Duodenal mucosa (tissue), 2 donors: ENCODE measurements around the gene VEZT.
"Not testable (repeated sequence)": the region's sequence is repeated elsewhere in the genome, so short reads cannot be mapped to it uniquely, and the experiment has no call there.

Source experiments
- H3K27ac ChIP-seq: one replicate; pipeline ENCODE4 v1.7.0; 2013; ENCODE audit warnings: low read depth, low read length
- H3K27me3 ChIP-seq, 2 donors: one replicate each; pipeline ENCODE4 v1.7.0; 2013; ENCODE audit warnings: low read length in 2 of 2, control low read depth in 1 of 2; ENCODE audit not compliant: insufficient read depth in 2 of 2, control insufficient read depth in 1 of 2
- H3K36me3 ChIP-seq, 2 donors: one replicate each; pipeline ENCODE4 v1.7.0; 2013; ENCODE audit warnings: low read length in 2 of 2, control low read depth in 1 of 2; ENCODE audit not compliant: insufficient read depth in 2 of 2, control insufficient read depth in 1 of 2
- H3K4me1 ChIP-seq, 2 donors: one replicate each; pipeline ENCODE4 v1.7.0; 2013; ENCODE audit warnings: low read length in 2 of 2, control low read depth in 1 of 2; ENCODE audit not compliant: insufficient read depth in 2 of 2, control insufficient read depth in 1 of 2
- H3K4me3 ChIP-seq, 2 donors: one replicate each; pipeline ENCODE4 v1.7.0; 2013; ENCODE audit warnings: low read length in 2 of 2, low read depth in 1 of 2
- H3K9ac ChIP-seq, 2 donors: one replicate each; pipeline ENCODE4 v1.7.0; 2013; ENCODE audit warnings: low read length in 2 of 2, low read depth in 1 of 2
- H3K9me3 ChIP-seq, 2 donors: one replicate each; pipeline ENCODE4 v1.7.0; 2013; ENCODE audit warnings: low read length in 2 of 2, control low read depth in 1 of 2; ENCODE audit not compliant: control insufficient read depth in 1 of 2

The VEZT gene

GRCh38 chr12:95237315-95237714, 19.7 kb downstream of the VEZT start:
- H3K4me3 ChIP-seq = no peak overlapping the region
- no peaks in the 10 kb centered on the region for H3K36me3 ChIP-seq
- H3K27me3 ChIP-seq = no peaks in the 10 kb centered on the region
- H3K9ac ChIP-seq = no peak overlapping the region
- H3K4me1 ChIP-seq = no peaks in the 10 kb centered on the region
- no peak overlapping the region for H3K27ac ChIP-seq
- no peaks in the 10 kb centered on the region for H3K9me3 ChIP-seq

GRCh38 chr12:95238150-95238549, 20.5 kb downstream of the VEZT start:
- Histone ChIP-seq H3K4me3 (no peak overlapping the region), H3K4me1 (no peaks in the 10 kb centered on the region), H3K36me3 (peaks cover 0 to 2% of the 10 kb centered on the region in 2 donors), H3K9ac (no peak overlapping the region), H3K27ac (no peak overlapping the region), H3K9me3 (no peaks in the 10 kb centered on the region), H3K27me3 (no peaks in the 10 kb centered on the region)

- H3K4me1 ChIP-seq = no peaks in the 10 kb centered on the region
- H3K9me3 ChIP-seq = no peaks in the 10 kb centered on the region
- no peaks in the 10 kb centered on the region for H3K27me3 ChIP-seq
- H3K9ac ChIP-seq = no peak overlapping the region
- H3K4me3 ChIP-seq = no peak overlapping the region
- peaks cover 0 to 5% of the 10 kb centered on the region in 2 donors for H3K36me3 ChIP-seq
- H3K27ac ChIP-seq = no peak overlapping the region
These were observed 21.6 kb downstream of the VEZT start for GRCh38 chr12:95239216-95239615.

GRCh38 chr12:95239835-95240234, 22.2 kb downstream of the VEZT start:
- H3K4me3 ChIP-seq, H3K9ac ChIP-seq, H3K36me3 ChIP-seq, H3K9me3 ChIP-seq, H3K4me1 ChIP-seq, H3K27me3 ChIP-seq, H3K27ac ChIP-seq: not testable (repeated sequence)

- Histone ChIP-seq H3K27me3 (no peaks in the 10 kb centered on the region), H3K27ac (no peak overlapping the region), H3K4me1 (no peaks in the 10 kb centered on the region), H3K36me3 (peaks cover 0 to 5% of the 10 kb centered on the region in 2 donors), H3K4me3 (no peak overlapping the region), H3K9me3 (no peaks in the 10 kb centered on the region), H3K9ac (no peak overlapping the region)
These were observed 22.9 kb downstream of the VEZT start for GRCh38 chr12:95240556-95240955.

- not testable (repeated sequence) for H3K27me3 ChIP-seq, H3K4me1 ChIP-seq, H3K9me3 ChIP-seq, H3K27ac ChIP-seq, H3K36me3 ChIP-seq, H3K9ac ChIP-seq, H3K4me3 ChIP-seq
These were observed 23.5 kb downstream of the VEZT start for GRCh38 chr12:95241138-95241537.

- Histone ChIP-seq H3K4me1 (no peaks in the 10 kb centered on the region), H3K9ac (no peak overlapping the region), H3K9me3 (no peaks in the 10 kb centered on the region), H3K27ac (no peak overlapping the region), H3K4me3 (no peak overlapping the region), H3K36me3 (peaks cover 0 to 5% of the 10 kb centered on the region in 2 donors), H3K27me3 (no peaks in the 10 kb centered on the region)
These were observed 24.3 kb downstream of the VEZT start for GRCh38 chr12:95241761-95242506.

- H3K4me3 ChIP-seq = no peak overlapping the region
- H3K9ac ChIP-seq = no peak overlapping the region
- peaks cover 0 to 5% of the 10 kb centered on the region in 2 donors for H3K36me3 ChIP-seq
- no peaks in the 10 kb centered on the region for H3K4me1 ChIP-seq
- no peaks in the 10 kb centered on the region for H3K27me3 ChIP-seq
- no peak overlapping the region for H3K27ac ChIP-seq
- H3K9me3 ChIP-seq = no peaks in the 10 kb centered on the region
These were observed 26.0 kb downstream of the VEZT start for GRCh38 chr12:95243497-95244183.

GRCh38 chr12:95244350-95244749, 26.7 kb downstream of the VEZT start:
- H3K27ac ChIP-seq = no peak overlapping the region
- H3K36me3 ChIP-seq = peaks cover 0 to 5% of the 10 kb centered on the region in 2 donors

GRCh38 chr12:95248095-95248494, 30.5 kb downstream of the VEZT start:
- Histone ChIP-seq H3K4me3 (no peak overlapping the region), H3K27me3 (no peaks in the 10 kb centered on the region), H3K9ac (no peak overlapping the region), H3K4me1 (no peaks in the 10 kb centered on the region), H3K9me3 (no peaks in the 10 kb centered on the region), H3K36me3 (peaks cover under 1 to 5% of the 10 kb centered on the region in 2 donors), H3K27ac (no peak overlapping the region)

More at GRCh38 chr12:95244350-95244749, 26.7 kb downstream of the VEZT start:
- Histone ChIP-seq H3K9ac (no peak overlapping the region), H3K27me3 (no peaks in the 10 kb centered on the region), H3K9me3 (no peaks in the 10 kb centered on the region), H3K4me3 (no peak overlapping the region), H3K4me1 (no peaks in the 10 kb centered on the region)
